ENCODE results near the gene DTNA.

DTNA gene

DNA sequence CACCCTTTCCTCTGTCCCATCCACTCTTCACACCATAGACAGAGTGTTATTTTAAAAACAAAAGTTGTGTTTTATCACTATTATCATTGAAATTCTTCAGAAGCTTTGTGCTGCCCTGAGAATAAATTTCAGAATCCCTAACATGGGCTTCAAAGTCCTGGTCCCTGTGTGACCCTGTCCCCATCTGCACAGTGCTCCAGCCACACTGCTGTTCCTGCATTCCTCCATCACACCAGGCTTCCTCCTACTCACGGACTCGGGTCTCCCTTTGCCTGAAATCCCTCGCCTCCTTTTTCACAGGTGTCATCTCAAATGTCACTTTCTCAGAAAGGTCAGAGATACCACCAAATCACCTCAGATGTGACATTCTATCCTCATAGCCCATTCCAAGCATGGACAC is 8.2 kb upstream of the DTNA start:
- H3K27ac ChIP-seq (ENCODE audit: low read length), result no peak overlapping the region
- H3K27me3 ChIP-seq (ENCODE audit: insufficient read depth, low read length, poor library complexity), result peaks cover 4% of the 10 kb centered on the region
- H3K4me1 ChIP-seq (ENCODE audit: insufficient read depth, low read length), result no peaks in the 10 kb centered on the region
- TF ChIP-seq EZH2 (IDR thresholded peaks at IDR 0.05; ENCODE audit: borderline replicate concordance, low read depth, low read length, severe bottlenecking), result no peak
- TF ChIP-seq, protein P1, sequence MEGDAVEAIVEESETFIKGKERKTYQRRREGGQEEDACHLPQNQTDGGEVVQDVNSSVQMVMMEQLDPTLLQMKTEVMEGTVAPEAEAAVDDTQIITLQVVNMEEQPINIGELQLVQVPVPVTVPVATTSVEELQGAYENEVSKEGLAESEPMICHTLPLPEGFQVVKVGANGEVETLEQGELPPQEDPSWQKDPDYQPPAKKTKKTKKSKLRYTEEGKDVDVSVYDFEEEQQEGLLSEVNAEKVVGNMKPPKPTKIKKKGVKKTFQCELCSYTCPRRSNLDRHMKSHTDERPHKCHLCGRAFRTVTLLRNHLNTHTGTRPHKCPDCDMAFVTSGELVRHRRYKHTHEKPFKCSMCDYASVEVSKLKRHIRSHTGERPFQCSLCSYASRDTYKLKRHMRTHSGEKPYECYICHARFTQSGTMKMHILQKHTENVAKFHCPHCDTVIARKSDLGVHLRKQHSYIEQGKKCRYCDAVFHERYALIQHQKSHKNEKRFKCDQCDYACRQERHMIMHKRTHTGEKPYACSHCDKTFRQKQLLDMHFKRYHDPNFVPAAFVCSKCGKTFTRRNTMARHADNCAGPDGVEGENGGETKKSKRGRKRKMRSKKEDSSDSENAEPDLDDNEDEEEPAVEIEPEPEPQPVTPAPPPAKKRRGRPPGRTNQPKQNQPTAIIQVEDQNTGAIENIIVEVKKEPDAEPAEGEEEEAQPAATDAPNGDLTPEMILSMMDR (IDR thresholded peaks at IDR 0.05; ENCODE audit: borderline replicate concordance, extremely low read depth, low read length, poor library complexity, severe bottlenecking), result no peak
- H3K9me3 ChIP-seq (ENCODE audit: insufficient read depth, low read length, severe bottlenecking), result no peaks in the 10 kb centered on the region
- ATAC-seq (ENCODE audit: insufficient read depth, low read depth), result no peak
- H4K20me1 ChIP-seq (ENCODE audit: insufficient read depth, low read length), result no peaks in the 10 kb centered on the region
- no peak for DNase-seq
- no peaks in the 10 kb centered on the region for H3K36me3 ChIP-seq (ENCODE audit: insufficient read depth, low read length)
- H3K9ac ChIP-seq (ENCODE audit: low read depth, low read length), result no peak overlapping the region
- no peak overlapping the region for H2AFZ ChIP-seq (ENCODE audit: low read depth, low read length)
- no peaks in the 10 kb centered on the region for H3K79me2 ChIP-seq (ENCODE audit: insufficient read depth, low read length)
- no peak overlapping the region for H3K4me3 ChIP-seq (ENCODE audit: low read depth in 1 of 2, low read length in 2 of 2)
- no peak overlapping the region for H3K4me2 ChIP-seq (ENCODE audit: insufficient read depth, low read length)

DNA sequence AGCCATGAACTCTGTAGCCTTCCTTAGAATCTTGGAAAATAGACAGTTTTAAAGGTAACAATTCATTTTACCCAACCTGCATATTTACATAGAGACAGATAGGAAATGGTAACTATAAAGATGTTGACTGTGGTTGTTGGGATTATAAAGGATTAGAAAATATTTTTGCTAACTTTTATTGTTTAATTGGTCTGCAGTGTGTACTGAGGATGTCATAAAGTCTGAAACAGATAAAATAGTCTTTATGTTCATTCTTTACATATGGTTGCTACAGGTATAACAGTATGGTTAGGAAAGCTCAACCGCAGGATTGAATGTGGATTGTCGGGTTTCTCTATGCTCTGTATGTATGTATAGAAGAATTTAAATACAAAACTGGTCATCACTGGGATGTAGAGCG is 7.3 kb upstream of the DTNA start:
- Histone ChIP-seq H3K36me3 (ENCODE audit: insufficient read depth, low read length) (no peaks in the 10 kb centered on the region), H3K9me3 (ENCODE audit: insufficient read depth, low read length, severe bottlenecking) (no peaks in the 10 kb centered on the region), H3K27me3 (ENCODE audit: insufficient read depth, low read length, poor library complexity) (peaks cover 4% of the 10 kb centered on the region), H3K4me2 (ENCODE audit: insufficient read depth, low read length) (no peak overlapping the region), H3K4me3 (ENCODE audit: low read depth in 1 of 2, low read length in 2 of 2) (no peak overlapping the region), H4K20me1 (ENCODE audit: insufficient read depth, low read length) (no peaks in the 10 kb centered on the region), H3K9ac (ENCODE audit: low read depth, low read length) (no peak overlapping the region), H3K4me1 (ENCODE audit: insufficient read depth, low read length) (no peaks in the 10 kb centered on the region), H3K27ac (ENCODE audit: low read length) (no peak overlapping the region), H2AFZ (ENCODE audit: low read depth, low read length) (no peak overlapping the region), H3K79me2 (ENCODE audit: insufficient read depth, low read length) (no peaks in the 10 kb centered on the region)
- ATAC-seq (ENCODE audit: insufficient read depth, low read depth) (no peak), DNase-seq (no peak)
- no peak for TF ChIP-seq EZH2 (IDR thresholded peaks at IDR 0.05; ENCODE audit: borderline replicate concordance, low read depth, low read length, severe bottlenecking)
- TF ChIP-seq, protein P1 (IDR thresholded peaks at IDR 0.05; ENCODE audit: borderline replicate concordance, extremely low read depth, low read length, poor library complexity, severe bottlenecking), result no peak

DNA sequence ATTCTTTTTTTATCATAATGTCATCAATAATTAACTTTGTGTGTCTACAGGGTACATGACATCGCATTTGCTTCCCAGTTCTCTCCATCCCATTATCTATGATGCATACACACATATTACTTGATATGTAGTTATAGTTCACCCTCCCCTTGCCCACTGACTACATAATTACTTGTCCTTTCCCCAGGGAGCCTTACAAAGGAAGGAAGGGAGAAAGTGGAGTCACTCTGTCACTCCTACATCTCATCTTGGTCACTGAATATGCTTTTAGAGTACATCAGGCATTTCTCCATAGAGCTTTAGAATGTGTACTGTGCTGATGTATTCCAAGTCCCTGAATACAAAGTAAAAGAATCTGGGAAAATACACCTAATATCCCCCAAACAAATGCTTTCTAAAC is 6.0 kb upstream of the DTNA start:
- Histone ChIP-seq H3K36me3 (ENCODE audit: insufficient read depth, low read length) (no peaks in the 10 kb centered on the region), H3K27me3 (ENCODE audit: insufficient read depth, low read length, poor library complexity) (peaks cover 4% of the 10 kb centered on the region), H3K79me2 (ENCODE audit: insufficient read depth, low read length) (no peaks in the 10 kb centered on the region), H3K4me2 (ENCODE audit: insufficient read depth, low read length) (no peak overlapping the region), H3K9ac (ENCODE audit: low read depth, low read length) (no peak overlapping the region), H3K9me3 (ENCODE audit: insufficient read depth, low read length, severe bottlenecking) (no peaks in the 10 kb centered on the region), H4K20me1 (ENCODE audit: insufficient read depth, low read length) (no peaks in the 10 kb centered on the region), H3K4me3 (ENCODE audit: low read depth in 1 of 2, low read length in 2 of 2) (no peak overlapping the region), H3K27ac (ENCODE audit: low read length) (no peak overlapping the region), H2AFZ (ENCODE audit: low read depth, low read length) (no peak overlapping the region), H3K4me1 (ENCODE audit: insufficient read depth, low read length) (no peaks in the 10 kb centered on the region)
- no peak for ATAC-seq (ENCODE audit: insufficient read depth, low read depth)
- TF ChIP-seq, protein P1 (IDR thresholded peaks at IDR 0.05; ENCODE audit: borderline replicate concordance, extremely low read depth, low read length, poor library complexity, severe bottlenecking), result no peak
- TF ChIP-seq EZH2 (IDR thresholded peaks at IDR 0.05; ENCODE audit: borderline replicate concordance, low read depth, low read length, severe bottlenecking), result no peak
- DNase-seq, result no peak

DNA sequence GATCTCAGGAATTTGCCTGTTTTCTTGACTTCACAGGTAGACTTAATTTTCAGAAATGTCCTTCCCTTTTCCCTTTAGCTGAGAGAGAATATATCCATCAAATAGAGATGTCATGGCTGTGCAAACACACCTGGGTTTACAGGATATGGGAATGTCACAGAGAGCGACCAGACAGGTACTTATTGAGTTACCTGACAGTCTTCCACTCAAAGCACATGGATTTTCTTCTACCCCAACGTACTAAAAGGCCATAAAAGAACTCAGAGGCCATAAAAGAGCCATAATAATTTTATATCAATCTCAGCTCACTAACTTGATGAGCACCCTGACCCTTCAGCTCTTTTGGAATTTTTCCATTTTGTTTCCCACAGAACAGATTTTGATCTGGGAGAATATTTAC is 5.3 kb upstream of the DTNA start:
- Histone ChIP-seq H3K4me3 (ENCODE audit: low read depth in 1 of 2, low read length in 2 of 2) (no peak overlapping the region), H2AFZ (ENCODE audit: low read depth, low read length) (no peak overlapping the region), H3K36me3 (ENCODE audit: insufficient read depth, low read length) (no peaks in the 10 kb centered on the region), H3K9ac (ENCODE audit: low read depth, low read length) (no peak overlapping the region), H3K27ac (ENCODE audit: low read length) (no peak overlapping the region), H3K27me3 (ENCODE audit: insufficient read depth, low read length, poor library complexity) (peaks cover 4% of the 10 kb centered on the region), H4K20me1 (ENCODE audit: insufficient read depth, low read length) (no peaks in the 10 kb centered on the region), H3K9me3 (ENCODE audit: insufficient read depth, low read length, severe bottlenecking) (no peaks in the 10 kb centered on the region), H3K4me2 (ENCODE audit: insufficient read depth, low read length) (no peak overlapping the region), H3K4me1 (ENCODE audit: insufficient read depth, low read length) (no peaks in the 10 kb centered on the region), H3K79me2 (ENCODE audit: insufficient read depth, low read length) (no peaks in the 10 kb centered on the region)
- ATAC-seq (ENCODE audit: insufficient read depth, low read depth) (no peak), DNase-seq (no peak)
- TF ChIP-seq, protein P1 (IDR thresholded peaks at IDR 0.05; ENCODE audit: borderline replicate concordance, extremely low read depth, low read length, poor library complexity, severe bottlenecking), result no peak
- no peak for TF ChIP-seq EZH2 (IDR thresholded peaks at IDR 0.05; ENCODE audit: borderline replicate concordance, low read depth, low read length, severe bottlenecking)

All from DND-41 (cell line).